WTC11 (cell line): ENCODE results near the gene SMARCA2. TPM values are rescaled to one million over a fixed set of nuclear protein-coding genes. Genes with fewer than 3 reads are reported as not detected.

Experiments
- ATAC-seq: fragments of 200-7000 bp; cut with Tn5 transposase; 2 replicates; pipeline ENCODE4 v1.10.0; 2021; ENCODE audit warnings: mild to moderate bottlenecking, moderate library complexity
- CTCF ChIA-PET: fragments of 300-600 bp; sonication (Branson Sonifier 250); formaldehyde crosslinking; loops from one replicate; lab custom pipeline; 2021; ENCODE audit warnings: antibody characterized with exemption; lab: Charles Lee
- POLR2A ChIA-PET: fragments of 350-600 bp; sonication (Branson Sonifier 250); formaldehyde crosslinking; loops from one replicate; lab custom pipeline; 2021; ENCODE audit warnings: antibody characterized with exemption; lab: Charles Lee
- DNase-seq: peaks from one replicate; pipeline ENCODE4 v3.0.0; 2021; ENCODE audit warnings: low spot score
- H3K27ac Mint-ChIP-seq: 2 replicates; pipeline ENCODE4 v1.8.0; 2021; ENCODE audit warnings: mixed read lengths
- H3K27me3 Mint-ChIP-seq: 2 replicates; pipeline ENCODE4 v1.8.0; 2021; ENCODE audit warnings: low read depth, mild to moderate bottlenecking, moderate library complexity, mixed read lengths
- H3K36me3 Mint-ChIP-seq: 2 replicates; pipeline ENCODE4 v1.8.0; 2021; ENCODE audit warnings: mixed read lengths
- H3K4me1 Mint-ChIP-seq: 2 replicates; pipeline ENCODE4 v1.8.0; 2022; ENCODE audit warnings: mixed read lengths
- H3K4me3 Mint-ChIP-seq: 2 replicates; pipeline ENCODE4 v1.8.0; 2021; ENCODE audit warnings: mild to moderate bottlenecking, moderate library complexity, mixed read lengths
- H3K9me3 Mint-ChIP-seq: 2 replicates; pipeline ENCODE4 v1.8.0; 2021; ENCODE audit warnings: mixed read lengths
- ARID4B ChIP-seq: sonication (generic); formaldehyde crosslinking; IDR thresholded peaks from 2 replicates; pipeline ENCODE4 v1.8.0; 2023; ENCODE audit warnings: missing genetic modification reagents, mild to moderate bottlenecking, borderline replicate concordance
- ATF3 ChIP-seq: sonication (generic); formaldehyde crosslinking; conservative IDR thresholded peaks from 2 replicates; pipeline ENCODE4 v1.8.1; 2022; ENCODE audit warnings: mild to moderate bottlenecking, missing genetic modification reagents
- FOXK1 ChIP-seq: sonication (generic); formaldehyde crosslinking; IDR thresholded peaks from 2 replicates; pipeline ENCODE4 v1.8.0; 2022; ENCODE audit warnings: mild to moderate bottlenecking, moderate library complexity, missing genetic modification reagents
- NFYB ChIP-seq: sonication (generic); formaldehyde crosslinking; conservative IDR thresholded peaks from 2 replicates; pipeline ENCODE4 v1.8.0; 2022; ENCODE audit warnings: low read depth, missing genetic modification reagents
- NR2C2 ChIP-seq: sonication (generic); formaldehyde crosslinking; IDR thresholded peaks from 2 replicates; pipeline ENCODE4 v1.8.0; 2022; ENCODE audit warnings: mild to moderate bottlenecking, missing genetic modification reagents
- RELA ChIP-seq: sonication (generic); formaldehyde crosslinking; IDR thresholded peaks from 2 replicates; pipeline ENCODE4 v1.8.1; 2022; ENCODE audit warnings: missing genetic modification reagents, mild to moderate bottlenecking, borderline replicate concordance
- RORB ChIP-seq: fragments of 250-450 bp; sonication (Bioruptor Pico); IDR thresholded peaks from 2 replicates; pipeline ENCODE4 v1.9.0; 2021; ENCODE audit warnings: mild to moderate bottlenecking
- STAT6 ChIP-seq: sonication (generic); formaldehyde crosslinking; conservative IDR thresholded peaks from 2 replicates; pipeline ENCODE4 v1.8.1; 2023; ENCODE audit warnings: mild to moderate bottlenecking, low read depth, missing genetic modification reagents, moderate library complexity
- TEAD4 ChIP-seq: sonication (generic); formaldehyde crosslinking; IDR thresholded peaks from 2 replicates; pipeline ENCODE4 v1.8.0; 2022; ENCODE audit warnings: mild to moderate bottlenecking, missing genetic modification reagents
- TP53 ChIP-seq: sonication (generic); formaldehyde crosslinking; IDR thresholded peaks from 2 replicates; pipeline ENCODE4 v1.8.1; 2023; ENCODE audit warnings: mild to moderate bottlenecking, missing genetic modification reagents
- ZBTB43 ChIP-seq: sonication (generic); formaldehyde crosslinking; IDR thresholded peaks from 2 replicates; pipeline ENCODE4 v1.8.1; 2023; ENCODE audit warnings: mild to moderate bottlenecking, missing genetic modification reagents
- ZNF281 ChIP-seq: sonication (generic); formaldehyde crosslinking; IDR thresholded peaks from 2 replicates; pipeline ENCODE4 v1.8.0; 2023; ENCODE audit warnings: mild to moderate bottlenecking, missing genetic modification reagents
- ZNF416 ChIP-seq: fragments of 250-450 bp; sonication (Bioruptor Pico); IDR thresholded peaks from 2 replicates; pipeline ENCODE4 v1.9.0; 2021; ENCODE audit warnings: mild to moderate bottlenecking, inconsistent platforms
- ZSCAN18 ChIP-seq: fragments of 250-450 bp; sonication (Bioruptor Pico); IDR thresholded peaks from 2 replicates; pipeline ENCODE4 v2.1.2; 2022; ENCODE audit warnings: mild to moderate bottlenecking, moderate library complexity
- total RNA-seq: library from RNA; stranded (reverse); gene quantifications from 3 replicates; pipeline ENCODE4 v1.2.3, GENCODE V29; 2021

The SMARCA2 gene
- total RNA-seq, 1 experiment from 2014 or later = 20.3 TPM

- no peak for TF ChIP-seq ATF3 (CRISPR knock-in tag)
- TF ChIP-seq RORB (CRISPR knock-in tag) = no peak
- no peak for TF ChIP-seq ARID4B (CRISPR knock-in tag)
- no peak for TF ChIP-seq ZNF416
- TF ChIP-seq RELA (CRISPR knock-in tag) = no peak
- no peak for TF ChIP-seq TEAD4
- TF ChIP-seq STAT6 (CRISPR knock-in tag) = no peak
- TF ChIP-seq NFYB (CRISPR knock-in tag) = no peak
- TF ChIP-seq FOXK1 (CRISPR knock-in tag) = no peak
- TF ChIP-seq ZBTB43 (CRISPR knock-in tag) = no peak
- no peak for TF ChIP-seq ZSCAN18 (CRISPR knock-in tag)
- TF ChIP-seq NR2C2 (CRISPR knock-in tag) = no peak
- TF ChIP-seq ZNF281 (CRISPR knock-in tag) = no peak
- TF ChIP-seq TP53 (CRISPR knock-in tag) = no peak
- DNase-seq (no peak), ATAC-seq (peak; percentile 71)
- ChIA-PET POLR2A (no interaction called here), CTCF (interaction anchor here (1.7 kb wide), 1 partner anchor 85 kb away, joined by 5 read pairs; no protein-coding TSS in a partner anchor)
- H3K27ac Mint-ChIP-seq = peak overlapping the region; percentile 21; the same call in 1 of the 2 replicates
- peaks cover 48% of the 10 kb centered on the region for H3K4me1 Mint-ChIP-seq
- H3K4me3 Mint-ChIP-seq = no peak overlapping the region
- H3K27me3 Mint-ChIP-seq = peaks cover 28% of the 10 kb centered on the region
- H3K36me3 Mint-ChIP-seq = no peaks in the 10 kb centered on the region
- H3K9me3 Mint-ChIP-seq = no peaks in the 10 kb centered on the region
Measured at GRCh38 chr9:2024888-2025782, 10.0 kb downstream of the SMARCA2 start.
